GM23338 (cell line): ENCODE results near the gene MEF2D. TPM values are rescaled to one million over a fixed set of nuclear protein-coding genes. Genes with fewer than 3 reads are reported as not detected.

Experiments used
- ATAC-seq: fragments of 200-7000 bp; cut with Tn5 transposase; 3 replicates; pipeline ENCODE4 v1.9.1; 2020
- DNase-seq: peaks from one replicate; pipeline ENCODE4 v3.0.0-alpha.2; 2015; ENCODE audit warnings: low spot score
- H2AFZ ChIP-seq: fragments of 200-600 bp; sonication (generic); 2 replicates; pipeline ENCODE4 v1.8.0; 2016; ENCODE audit warnings: antibody characterized with exemption, mild to moderate bottlenecking, moderate library complexity
- H3F3A ChIP-seq: fragments of 200-600 bp; sonication (generic); replicated peaks from 2 replicates; pipeline ENCODE4 v1.8.0; 2017; ENCODE audit warnings: antibody characterized with exemption, mixed run types, low read depth
- H3K27ac ChIP-seq: fragments of 200-600 bp; sonication (generic); 2 replicates; pipeline ENCODE4 v1.6.1; 2016; ENCODE audit warnings: low read depth
- H3K27me3 ChIP-seq: fragments of 200-600 bp; sonication (generic); 2 replicates; pipeline ENCODE4 v1.8.0; 2016; ENCODE audit warnings: mild to moderate bottlenecking, mixed run types, moderate library complexity; ENCODE audit not compliant: insufficient read depth
- H3K36me3 ChIP-seq: fragments of 200-600 bp; sonication (generic); 2 replicates; pipeline ENCODE4 v1.8.0; 2016; ENCODE audit warnings: mild to moderate bottlenecking; ENCODE audit not compliant: insufficient read depth
- H3K4me1 ChIP-seq: fragments of 200-600 bp; sonication (generic); 2 replicates; pipeline ENCODE4 v1.8.0; 2016; ENCODE audit warnings: mild to moderate bottlenecking, moderate library complexity; ENCODE audit not compliant: insufficient read depth
- H3K4me2 ChIP-seq: fragments of 200-600 bp; sonication (generic); 2 replicates; pipeline ENCODE4 v1.7.1; 2017; ENCODE audit warnings: mixed run types
- H3K4me3 ChIP-seq: fragments of 200-600 bp; sonication (generic); 2 replicates; pipeline ENCODE4 v1.6.1; 2016; ENCODE audit warnings: mixed run types
- H3K79me2 ChIP-seq: fragments of 200-600 bp; sonication (generic); replicated peaks from 2 replicates; pipeline ENCODE4 v1.8.0; 2017; ENCODE audit warnings: mild to moderate bottlenecking; ENCODE audit not compliant: insufficient read depth
- H3K9me2 ChIP-seq: fragments of 200-600 bp; sonication (generic); 2 replicates; pipeline ENCODE4 v1.8.0; 2017; ENCODE audit not compliant: insufficient read depth
- H4K20me1 ChIP-seq: fragments of 200-600 bp; sonication (generic); replicated peaks from 2 replicates; pipeline ENCODE4 v1.8.0; 2017; ENCODE audit warnings: mild to moderate bottlenecking; ENCODE audit not compliant: insufficient read depth
- H3K27ac Mint-ChIP-seq: 2 replicates; pipeline ENCODE4 v1.8.0; 2020; ENCODE audit warnings: inconsistent platforms, mild to moderate bottlenecking, moderate library complexity, mixed read lengths
- H3K27me3 Mint-ChIP-seq: 3 replicates; pipeline ENCODE4 v1.8.0; 2022; ENCODE audit warnings: low read depth, mild to moderate bottlenecking, moderate library complexity, mixed read lengths, inconsistent platforms; ENCODE audit not compliant: insufficient read depth, poor library complexity
- H3K36me3 Mint-ChIP-seq: 3 replicates; pipeline ENCODE4 v1.8.0; 2021; ENCODE audit warnings: low read depth, mild to moderate bottlenecking, inconsistent platforms, moderate library complexity, mixed read lengths
- H3K4me1 Mint-ChIP-seq: 3 replicates; pipeline ENCODE4 v1.8.0; 2020; ENCODE audit warnings: mild to moderate bottlenecking, inconsistent platforms, mixed read lengths
- H3K4me3 Mint-ChIP-seq: 3 replicates; pipeline ENCODE4 v1.8.0; 2021; ENCODE audit warnings: moderate library complexity, mild to moderate bottlenecking, inconsistent platforms, mixed read lengths
- H3K9me3 Mint-ChIP-seq: 3 replicates; pipeline ENCODE4 v1.8.0; 2020; ENCODE audit warnings: moderate library complexity, mild to moderate bottlenecking, inconsistent platforms, mixed read lengths
- CREB1 ChIP-seq: fragments of 250-450 bp; sonication (Bioruptor Pico); IDR thresholded peaks from 2 replicates; pipeline ENCODE4 v1.5.0; 2020; ENCODE audit warnings: low read depth, mild to moderate bottlenecking, moderate library complexity
- EZH2 ChIP-seq: fragments of 200-600 bp; sonication (generic); IDR thresholded peaks from one replicate; pipeline ENCODE4 v1.8.0; 2017; ENCODE audit warnings: antibody characterized with exemption, mild to moderate bottlenecking, low read depth; ENCODE audit not compliant: unreplicated experiment
- EZH2phosphoT487 ChIP-seq: fragments of 200-600 bp; sonication (generic); IDR thresholded peaks from one replicate; pipeline ENCODE4 v1.8.1; 2018; ENCODE audit warnings: antibody characterized with exemption; ENCODE audit not compliant: unreplicated experiment
- JUNB ChIP-seq: IDR thresholded peaks from one replicate; pipeline ENCODE4 v1.6.1; 2016; ENCODE audit warnings: antibody characterized with exemption; ENCODE audit not compliant: unreplicated experiment
- POLR2AphosphoS5 ChIP-seq: IDR thresholded peaks from 2 replicates; pipeline ENCODE4 v1.6.1; 2016; ENCODE audit warnings: antibody characterized with exemption, low read depth
- polyA plus RNA-seq: library from polyadenylated mRNA; unstranded; fragments of >200 nt; fragmentation: Nextera tagmentation; extraction: Ambion mirVana; gene quantifications from 2 replicates; pipeline ENCODE4 v1.2.1, GENCODE V29; 2016
- total RNA-seq: library from RNA; depleted of rRNA; stranded (reverse); fragments of >200 nt; shearing (Covaris generic); gene quantifications from 2 replicates; pipeline ENCODE4 v1.2.3, GENCODE V29; 2014
- TF ChIP-seq, protein P1 (sequence below): IDR thresholded peaks from 2 replicates; pipeline ENCODE4 v1.6.1; 2016; ENCODE audit warnings: antibody characterized with exemption
- TF ChIP-seq, protein P2 (sequence below): fragments of 250-450 bp; sonication (Bioruptor Pico); IDR thresholded peaks from 2 replicates; pipeline ENCODE4 v1.5.0; 2020; ENCODE audit warnings: mild to moderate bottlenecking, moderate library complexity
- TF ChIP-seq, protein P3 (sequence below), 2 experiments: fragments of 200-600 bp in 1 of 2; sonication (generic) in 1 of 2; conservative IDR thresholded peaks; 2 replicates each; pipeline versions ENCODE4 v1.5.1 to v1.6.1; 2016 to 2017; ENCODE audit warnings: antibody characterized with exemption in 2 of 2, low read depth in 2 of 2, mild to moderate bottlenecking in 2 of 2, moderate library complexity in 1 of 2

Gene MEF2D
- total and polyA plus RNA-seq, 2 experiments from 2014 or later, result 10.6 to 15.5 TPM

DNA sequence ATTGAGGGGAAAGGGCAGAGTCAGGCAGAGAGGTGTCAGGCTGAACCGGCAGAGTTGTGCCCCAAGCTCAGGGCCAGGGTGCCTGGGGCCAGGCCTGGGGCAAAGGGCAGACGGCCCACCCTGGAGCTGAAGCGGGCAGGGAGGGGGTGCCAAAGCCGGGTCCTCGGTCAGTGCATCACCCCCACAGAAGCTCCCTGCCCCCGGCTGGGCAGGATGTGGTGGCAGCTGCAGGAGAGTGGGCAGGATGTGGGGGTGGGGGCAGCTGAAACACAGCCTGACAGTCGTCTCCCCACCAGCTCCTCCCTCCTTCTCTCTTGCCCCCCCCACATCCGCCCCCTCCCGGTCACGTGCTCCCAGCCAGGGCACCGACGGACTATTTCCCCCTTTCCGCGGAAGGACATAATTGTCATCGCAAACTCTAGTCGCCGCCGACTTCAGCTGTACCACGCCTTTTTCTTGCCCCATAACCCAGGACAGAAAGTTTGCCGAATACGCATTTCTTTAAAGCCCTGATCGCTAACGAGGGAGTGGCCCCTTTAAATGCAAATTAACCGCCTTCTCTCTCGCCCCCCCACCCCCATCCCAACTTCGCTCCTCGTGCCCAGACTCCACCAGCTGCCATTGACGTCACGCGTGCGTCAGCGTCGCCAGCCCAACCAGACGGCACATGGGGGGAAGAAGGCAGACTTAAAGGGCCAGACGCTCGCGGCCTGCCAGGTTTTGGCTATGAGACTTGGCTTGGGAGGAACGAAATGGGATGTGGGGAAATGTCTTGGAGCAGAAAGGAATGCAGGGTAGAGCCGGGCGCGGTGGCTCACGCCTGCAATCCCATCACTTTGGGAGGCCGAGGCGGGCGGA lies 4.5 kb upstream of the MEF2D start:
- no peaks in the 10 kb centered on the region for H3K27me3 ChIP-seq
- H3K79me2 ChIP-seq, result no peaks in the 10 kb centered on the region
- peak; percentile 99 for DNase-seq
- H3F3A ChIP-seq, result peaks cover 14% of the 10 kb centered on the region
- no peak overlapping the region for H2AFZ ChIP-seq
- TF ChIP-seq JUNB (no peak), POLR2AphosphoS5 (peak; percentile 74), CREB1 (peak; percentile 98)
- TF ChIP-seq, protein P1, sequence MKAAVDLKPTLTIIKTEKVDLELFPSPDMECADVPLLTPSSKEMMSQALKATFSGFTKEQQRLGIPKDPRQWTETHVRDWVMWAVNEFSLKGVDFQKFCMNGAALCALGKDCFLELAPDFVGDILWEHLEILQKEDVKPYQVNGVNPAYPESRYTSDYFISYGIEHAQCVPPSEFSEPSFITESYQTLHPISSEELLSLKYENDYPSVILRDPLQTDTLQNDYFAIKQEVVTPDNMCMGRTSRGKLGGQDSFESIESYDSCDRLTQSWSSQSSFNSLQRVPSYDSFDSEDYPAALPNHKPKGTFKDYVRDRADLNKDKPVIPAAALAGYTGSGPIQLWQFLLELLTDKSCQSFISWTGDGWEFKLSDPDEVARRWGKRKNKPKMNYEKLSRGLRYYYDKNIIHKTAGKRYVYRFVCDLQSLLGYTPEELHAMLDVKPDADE, result peak; percentile 62
- H3K4me3 Mint-ChIP-seq, result peak overlapping the region; percentile 73
- H3K4me3 ChIP-seq, result peak overlapping the region; percentile 36
- peak overlapping the region; percentile 87 for H3K27ac ChIP-seq
- H3K36me3 Mint-ChIP-seq, result no peaks in the 10 kb centered on the region
- peaks cover 27% of the 10 kb centered on the region for H3K4me1 ChIP-seq
- no peaks in the 10 kb centered on the region for H3K36me3 ChIP-seq
- no peaks in the 10 kb centered on the region for H4K20me1 ChIP-seq
- H3K4me1 Mint-ChIP-seq, result peaks cover 57% of the 10 kb centered on the region
- H3K4me2 ChIP-seq, result peak overlapping the region; percentile 82
- H3K9me2 ChIP-seq, result no peaks in the 10 kb centered on the region; the same call in 1 of the 2 replicates
- peaks cover 5% of the 10 kb centered on the region; the same call in 1 of the 3 replicates for H3K9me3 Mint-ChIP-seq
- peak; percentile 17 for ATAC-seq
- peak overlapping the region; percentile 94 for H3K27ac Mint-ChIP-seq
- H3K27me3 Mint-ChIP-seq, result peaks cover 29% of the 10 kb centered on the region

DNA sequence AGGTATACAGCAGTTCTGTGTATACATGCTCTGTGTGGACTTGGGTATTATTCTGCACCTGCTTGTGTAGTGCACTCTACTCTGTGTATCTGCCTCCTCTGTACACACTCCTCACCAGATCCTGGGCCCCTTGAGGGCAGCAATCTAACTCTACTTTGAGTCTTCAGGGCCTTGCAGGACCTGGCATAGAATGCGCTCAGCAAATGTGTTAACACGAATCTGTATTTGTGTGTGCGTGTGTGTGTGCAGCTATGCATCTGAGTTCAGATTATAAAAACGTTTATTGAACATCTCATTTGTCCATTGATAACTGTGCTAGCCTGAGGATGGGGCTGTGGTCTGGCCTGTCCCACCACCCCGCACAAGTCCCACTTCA lies 3.9 kb upstream of the MEF2D start:
- Histone ChIP-seq H3K4me2 (peak overlapping the region; percentile 82), H4K20me1 (no peaks in the 10 kb centered on the region), H3K27me3 (no peaks in the 10 kb centered on the region), H3K9me2 (no peaks in the 10 kb centered on the region; the same call in 1 of the 2 replicates), H3K4me1 (peaks cover 28% of the 10 kb centered on the region), H2AFZ (no peak overlapping the region), H3K27ac (peak overlapping the region; percentile 87), H3K36me3 (no peaks in the 10 kb centered on the region), H3F3A (peaks cover 15% of the 10 kb centered on the region), H3K4me3 (peak overlapping the region; percentile 36), H3K79me2 (peaks cover 3% of the 10 kb centered on the region)
- H3K9me3 Mint-ChIP-seq, result peaks cover 5% of the 10 kb centered on the region; the same call in 1 of the 3 replicates
- peak overlapping the region; percentile 86 for H3K27ac Mint-ChIP-seq
- H3K4me1 Mint-ChIP-seq, result peaks cover 54% of the 10 kb centered on the region
- H3K4me3 Mint-ChIP-seq, result peak overlapping the region; percentile 73
- H3K36me3 Mint-ChIP-seq, result no peaks in the 10 kb centered on the region
- peaks cover 29% of the 10 kb centered on the region for H3K27me3 Mint-ChIP-seq
- DNase-seq, result no peak
- no peak for ATAC-seq
- TF ChIP-seq, protein P2, sequence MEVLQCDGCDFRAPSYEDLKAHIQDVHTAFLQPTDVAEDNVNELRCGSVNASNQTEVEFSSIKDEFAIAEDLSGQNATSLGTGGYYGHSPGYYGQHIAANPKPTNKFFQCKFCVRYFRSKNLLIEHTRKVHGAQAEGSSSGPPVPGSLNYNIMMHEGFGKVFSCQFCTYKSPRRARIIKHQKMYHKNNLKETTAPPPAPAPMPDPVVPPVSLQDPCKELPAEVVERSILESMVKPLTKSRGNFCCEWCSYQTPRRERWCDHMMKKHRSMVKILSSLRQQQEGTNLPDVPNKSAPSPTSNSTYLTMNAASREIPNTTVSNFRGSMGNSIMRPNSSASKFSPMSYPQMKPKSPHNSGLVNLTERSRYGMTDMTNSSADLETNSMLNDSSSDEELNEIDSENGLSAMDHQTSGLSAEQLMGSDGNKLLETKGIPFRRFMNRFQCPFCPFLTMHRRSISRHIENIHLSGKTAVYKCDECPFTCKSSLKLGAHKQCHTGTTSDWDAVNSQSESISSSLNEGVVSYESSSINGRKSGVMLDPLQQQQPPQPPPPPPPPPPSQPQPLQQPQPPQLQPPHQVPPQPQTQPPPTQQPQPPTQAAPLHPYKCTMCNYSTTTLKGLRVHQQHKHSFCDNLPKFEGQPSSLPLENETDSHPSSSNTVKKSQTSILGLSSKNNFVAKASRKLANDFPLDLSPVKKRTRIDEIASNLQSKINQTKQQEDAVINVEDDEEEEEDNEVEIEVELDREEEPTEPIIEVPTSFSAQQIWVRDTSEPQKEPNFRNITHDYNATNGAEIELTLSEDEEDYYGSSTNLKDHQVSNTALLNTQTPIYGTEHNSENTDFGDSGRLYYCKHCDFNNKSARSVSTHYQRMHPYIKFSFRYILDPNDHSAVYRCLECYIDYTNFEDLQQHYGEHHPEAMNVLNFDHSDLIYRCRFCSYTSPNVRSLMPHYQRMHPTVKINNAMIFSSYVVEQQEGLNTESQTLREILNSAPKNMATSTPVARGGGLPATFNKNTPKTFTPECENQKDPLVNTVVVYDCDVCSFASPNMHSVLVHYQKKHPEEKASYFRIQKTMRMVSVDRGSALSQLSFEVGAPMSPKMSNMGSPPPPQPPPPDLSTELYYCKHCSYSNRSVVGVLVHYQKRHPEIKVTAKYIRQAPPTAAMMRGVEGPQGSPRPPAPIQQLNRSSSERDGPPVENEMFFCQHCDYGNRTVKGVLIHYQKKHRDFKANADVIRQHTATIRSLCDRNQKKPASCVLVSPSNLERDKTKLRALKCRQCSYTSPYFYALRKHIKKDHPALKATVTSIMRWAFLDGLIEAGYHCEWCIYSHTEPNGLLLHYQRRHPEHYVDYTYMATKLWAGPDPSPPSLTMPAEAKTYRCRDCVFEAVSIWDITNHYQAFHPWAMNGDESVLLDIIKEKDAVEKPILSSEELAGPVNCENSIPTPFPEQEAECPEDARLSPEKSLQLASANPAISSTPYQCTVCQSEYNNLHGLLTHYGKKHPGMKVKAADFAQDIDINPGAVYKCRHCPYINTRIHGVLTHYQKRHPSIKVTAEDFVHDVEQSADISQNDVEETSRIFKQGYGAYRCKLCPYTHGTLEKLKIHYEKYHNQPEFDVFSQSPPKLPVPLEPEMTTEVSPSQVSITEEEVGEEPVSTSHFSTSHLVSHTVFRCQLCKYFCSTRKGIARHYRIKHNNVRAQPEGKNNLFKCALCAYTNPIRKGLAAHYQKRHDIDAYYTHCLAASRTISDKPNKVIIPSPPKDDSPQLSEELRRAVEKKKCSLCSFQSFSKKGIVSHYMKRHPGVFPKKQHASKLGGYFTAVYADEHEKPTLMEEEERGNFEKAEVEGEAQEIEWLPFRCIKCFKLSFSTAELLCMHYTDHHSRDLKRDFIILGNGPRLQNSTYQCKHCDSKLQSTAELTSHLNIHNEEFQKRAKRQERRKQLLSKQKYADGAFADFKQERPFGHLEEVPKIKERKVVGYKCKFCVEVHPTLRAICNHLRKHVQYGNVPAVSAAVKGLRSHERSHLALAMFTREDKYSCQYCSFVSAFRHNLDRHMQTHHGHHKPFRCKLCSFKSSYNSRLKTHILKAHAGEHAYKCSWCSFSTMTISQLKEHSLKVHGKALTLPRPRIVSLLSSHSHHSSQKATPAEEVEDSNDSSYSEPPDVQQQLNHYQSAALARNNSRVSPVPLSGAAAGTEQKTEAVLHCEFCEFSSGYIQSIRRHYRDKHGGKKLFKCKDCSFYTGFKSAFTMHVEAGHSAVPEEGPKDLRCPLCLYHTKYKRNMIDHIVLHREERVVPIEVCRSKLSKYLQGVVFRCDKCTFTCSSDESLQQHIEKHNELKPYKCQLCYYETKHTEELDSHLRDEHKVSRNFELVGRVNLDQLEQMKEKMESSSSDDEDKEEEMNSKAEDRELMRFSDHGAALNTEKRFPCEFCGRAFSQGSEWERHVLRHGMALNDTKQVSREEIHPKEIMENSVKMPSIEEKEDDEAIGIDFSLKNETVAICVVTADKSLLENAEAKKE (CRISPR knock-in tag), result no peak
- TF ChIP-seq, protein P3, sequence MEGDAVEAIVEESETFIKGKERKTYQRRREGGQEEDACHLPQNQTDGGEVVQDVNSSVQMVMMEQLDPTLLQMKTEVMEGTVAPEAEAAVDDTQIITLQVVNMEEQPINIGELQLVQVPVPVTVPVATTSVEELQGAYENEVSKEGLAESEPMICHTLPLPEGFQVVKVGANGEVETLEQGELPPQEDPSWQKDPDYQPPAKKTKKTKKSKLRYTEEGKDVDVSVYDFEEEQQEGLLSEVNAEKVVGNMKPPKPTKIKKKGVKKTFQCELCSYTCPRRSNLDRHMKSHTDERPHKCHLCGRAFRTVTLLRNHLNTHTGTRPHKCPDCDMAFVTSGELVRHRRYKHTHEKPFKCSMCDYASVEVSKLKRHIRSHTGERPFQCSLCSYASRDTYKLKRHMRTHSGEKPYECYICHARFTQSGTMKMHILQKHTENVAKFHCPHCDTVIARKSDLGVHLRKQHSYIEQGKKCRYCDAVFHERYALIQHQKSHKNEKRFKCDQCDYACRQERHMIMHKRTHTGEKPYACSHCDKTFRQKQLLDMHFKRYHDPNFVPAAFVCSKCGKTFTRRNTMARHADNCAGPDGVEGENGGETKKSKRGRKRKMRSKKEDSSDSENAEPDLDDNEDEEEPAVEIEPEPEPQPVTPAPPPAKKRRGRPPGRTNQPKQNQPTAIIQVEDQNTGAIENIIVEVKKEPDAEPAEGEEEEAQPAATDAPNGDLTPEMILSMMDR (conservative IDR thresholded peaks at IDR 0.05; ENCODE audit: low read depth in 2 of 2), result no peak
- TF ChIP-seq EZH2phosphoT487 (no peak), EZH2 (no peak)
